ENCODE data around the gene IRAK2. TPM values are rescaled to one million over a fixed set of nuclear protein-coding genes. Genes with fewer than 3 reads are reported as not detected.

Gene IRAK2
- total RNA-seq, 1 experiment from 2014 or later: 0.61 TPM

DNA sequence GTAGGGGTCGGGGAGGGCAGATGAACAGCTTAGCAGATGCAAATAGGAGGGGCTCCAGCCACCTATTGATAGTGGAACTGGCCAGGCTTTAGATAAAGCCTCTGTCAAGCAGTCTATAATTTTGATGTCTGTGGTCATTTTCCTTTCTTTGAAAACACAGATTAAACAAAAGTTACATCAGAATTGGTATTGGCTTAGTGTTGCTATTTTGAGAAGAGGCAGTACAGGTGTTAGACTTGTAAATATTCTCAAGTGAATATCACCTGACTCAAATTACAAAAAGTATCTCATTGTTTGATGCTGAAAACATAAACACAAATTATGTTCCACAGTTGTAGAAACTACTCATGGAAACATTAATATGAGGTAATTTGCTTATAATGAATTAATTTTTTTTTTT is 109.9 kb downstream of the IRAK2 start:
- H3K4me1 ChIP-seq (ENCODE audit: insufficient read depth, low read length): no peaks in the 10 kb centered on the region
- no peaks in the 10 kb centered on the region for H3K27me3 ChIP-seq (ENCODE audit: insufficient read depth, low read length)
- no peak overlapping the region for H2BK20ac ChIP-seq (ENCODE audit: low read depth, low read length, poor library complexity, severe bottlenecking)
- no peak overlapping the region for H3K56ac ChIP-seq (ENCODE audit: insufficient read length, low read depth, low read length)
- no peak for DNase-seq
- H2BK12ac ChIP-seq (ENCODE audit: insufficient read length, low read depth, low read length): no peak overlapping the region
- H3K79me1 ChIP-seq (ENCODE audit: insufficient read depth, low read depth, low read length, poor library complexity, severe bottlenecking): peaks cover 4% of the 10 kb centered on the region
- no peak overlapping the region for H3K27ac ChIP-seq (ENCODE audit: insufficient read length, low read depth, low read length)
- H3K23me2 ChIP-seq (ENCODE audit: insufficient read length, low read depth, low read length, poor library complexity, severe bottlenecking): no peaks in the 10 kb centered on the region
- no peak overlapping the region for H3K9ac ChIP-seq (ENCODE audit: extremely low read depth, insufficient read length, low read length)
- Mint-ChIP-seq H3K4me3 (no peak overlapping the region), H3K9me3 (no peaks in the 10 kb centered on the region), H3K4me1 (peaks cover 0 to 2% of the 10 kb centered on the region in 2 experiments; a peak in 1 of 4 replicates), H3K27me3 (ENCODE audit: low read depth) (no peaks in the 10 kb centered on the region; the same call in 1 of the 2 replicates), H3K27ac (no peak overlapping the region), H3K36me3 (ENCODE audit: insufficient read depth in 1 of 3, low read depth in 3 of 3) (peaks cover 18 to 65% (median 40%) of the 10 kb centered on the region in 3 experiments; a peak in 6 of 7 replicates)
- H2BK5ac ChIP-seq (ENCODE audit: insufficient read length, low read length): no peak overlapping the region
- peaks cover 5% of the 10 kb centered on the region; the same call in 1 of the 2 replicates for H3K79me2 ChIP-seq (ENCODE audit: insufficient read depth, low read length)
- H4K91ac ChIP-seq (ENCODE audit: insufficient read length, low read depth, low read length): no peak overlapping the region
- no peak overlapping the region for H4K5ac ChIP-seq (ENCODE audit: insufficient read length, low read depth, low read length)
- H3K18ac ChIP-seq (ENCODE audit: insufficient read length, low read depth, low read length): no peak overlapping the region
- H3K9me3 ChIP-seq (ENCODE audit: control insufficient read depth, low read depth, low read length): no peaks in the 10 kb centered on the region
- H2BK15ac ChIP-seq (ENCODE audit: low read depth, low read length): no peak overlapping the region
- no peak overlapping the region for H3K4ac ChIP-seq (ENCODE audit: low read depth, low read length)
- no peaks in the 10 kb centered on the region for H4K20me1 ChIP-seq (ENCODE audit: control insufficient read depth, insufficient read depth, insufficient read length)
- no peak overlapping the region for H2AFZ ChIP-seq (ENCODE audit: low read length)
- no peak overlapping the region for H3K14ac ChIP-seq (ENCODE audit: insufficient read depth, low read length)
- TF ChIP-seq, protein P1, sequence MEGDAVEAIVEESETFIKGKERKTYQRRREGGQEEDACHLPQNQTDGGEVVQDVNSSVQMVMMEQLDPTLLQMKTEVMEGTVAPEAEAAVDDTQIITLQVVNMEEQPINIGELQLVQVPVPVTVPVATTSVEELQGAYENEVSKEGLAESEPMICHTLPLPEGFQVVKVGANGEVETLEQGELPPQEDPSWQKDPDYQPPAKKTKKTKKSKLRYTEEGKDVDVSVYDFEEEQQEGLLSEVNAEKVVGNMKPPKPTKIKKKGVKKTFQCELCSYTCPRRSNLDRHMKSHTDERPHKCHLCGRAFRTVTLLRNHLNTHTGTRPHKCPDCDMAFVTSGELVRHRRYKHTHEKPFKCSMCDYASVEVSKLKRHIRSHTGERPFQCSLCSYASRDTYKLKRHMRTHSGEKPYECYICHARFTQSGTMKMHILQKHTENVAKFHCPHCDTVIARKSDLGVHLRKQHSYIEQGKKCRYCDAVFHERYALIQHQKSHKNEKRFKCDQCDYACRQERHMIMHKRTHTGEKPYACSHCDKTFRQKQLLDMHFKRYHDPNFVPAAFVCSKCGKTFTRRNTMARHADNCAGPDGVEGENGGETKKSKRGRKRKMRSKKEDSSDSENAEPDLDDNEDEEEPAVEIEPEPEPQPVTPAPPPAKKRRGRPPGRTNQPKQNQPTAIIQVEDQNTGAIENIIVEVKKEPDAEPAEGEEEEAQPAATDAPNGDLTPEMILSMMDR (conservative IDR thresholded peaks at IDR 0.05): no peak
- H3T11ph ChIP-seq (ENCODE audit: low read length): no peak overlapping the region
- H3K23ac ChIP-seq (ENCODE audit: insufficient read length, low read depth, low read length): no peak overlapping the region
- H4K8ac ChIP-seq (replicated peaks; ENCODE audit: insufficient read length, low read depth, low read length): no peak overlapping the region
- WGBS (ENCODE audit: extremely low coverage, insufficient read length, low lambda C conversion rate): no CpG with 5 or more reads among the region's 1 CpG
- H3K4me2 ChIP-seq (ENCODE audit: insufficient read depth, insufficient read length, low read length): no peak overlapping the region
- H2BK120ac ChIP-seq (ENCODE audit: low read depth, low read length, poor library complexity, severe bottlenecking): no peak overlapping the region
- no peak overlapping the region for H2AK5ac ChIP-seq (ENCODE audit: insufficient read length, low read length)

All from H9 (cell line).